Transverse colon (tissue), 4 donors: ENCODE results near the gene CCDC34. TPM values are rescaled to one million over a fixed set of nuclear protein-coding genes. Genes with fewer than 3 reads are reported as not detected.
A peak's percentile ranks its signal among the peaks of the same experiment; 100 is the strongest.

Source experiments
- DNase-seq: peaks from one replicate; pipeline ENCODE4 v3.0.0-alpha.2; 2019
- H3K27ac ChIP-seq, 4 donors: fragments of 200-600 bp; sonication (generic); 2 replicates each; pipeline ENCODE4 v1.5.1; 2016 to 2018; ENCODE audit warnings: inconsistent platforms in 4 of 4
- H3K27me3 ChIP-seq: fragments of 200-600 bp; sonication (generic); 2 replicates; pipeline ENCODE4 v1.5.1; 2017; ENCODE audit warnings: inconsistent platforms
- H3K36me3 ChIP-seq, 4 donors: fragments of 200-600 bp; sonication (generic); 2 replicates each; pipeline ENCODE4 v1.5.1; 2017 to 2019; ENCODE audit warnings: inconsistent platforms in 4 of 4
- H3K4me1 ChIP-seq, 4 donors: fragments of 200-600 bp; sonication (generic); 2 replicates each; pipeline ENCODE4 v1.5.1; 2017 to 2020; ENCODE audit warnings: inconsistent platforms in 4 of 4
- H3K4me3 ChIP-seq, 4 donors: fragments of 200-600 bp; sonication (generic); 1 replicate in 1 of 4; 2 replicates in 3 of 4; pipeline versions ENCODE4 v1.5.1 to v1.6.1; 2017 to 2019; ENCODE audit warnings: inconsistent platforms in 4 of 4
- H3K9me3 ChIP-seq, 2 donors: fragments of 200-600 bp; sonication (generic); 2 replicates each; pipeline ENCODE4 v1.5.1; 2017 to 2019; ENCODE audit warnings: inconsistent platforms in 2 of 2
- CTCF ChIP-seq, 5 experiments: fragments of 200-600 bp in 3 of 5; fragments of 450-650 bp in 2 of 5; sonication (generic) in 3 of 5; IDR thresholded peaks; 1 replicate in 2 of 5; 2 replicates in 3 of 5; pipeline ENCODE4 v1.5.1; 2016 to 2017; ENCODE audit warnings: antibody characterized with exemption in 5 of 5, inconsistent platforms in 3 of 5, mild to moderate bottlenecking in 2 of 5, moderate library complexity in 1 of 5
- EP300 ChIP-seq: sonication (generic); formaldehyde crosslinking; IDR thresholded peaks from one replicate; pipeline ENCODE4 v1.6.1; 2017; ENCODE audit warnings: antibody characterized with exemption, low read depth
- POLR2A ChIP-seq: fragments of 450-650 bp; IDR thresholded peaks from one replicate; pipeline ENCODE4 v1.6.1; 2016; ENCODE audit warnings: antibody characterized with exemption, mild to moderate bottlenecking, moderate library complexity
- POLR2AphosphoS5 ChIP-seq, 3 donors: sonication (generic); formaldehyde crosslinking; IDR thresholded peaks; one replicate each; pipeline ENCODE4 v1.6.1; 2016; ENCODE audit warnings: antibody characterized with exemption in 3 of 3
- WGBS, 2 donors: methylation state at CpG; one replicate each; pipeline ENCODE4 v1.1.5; 2018; ENCODE audit warnings: low coverage in 1 of 2; 5-methylcytosine and 5-hydroxymethylcytosine counted together
- in situ Hi-C, 4 donors: fragments of 200-750 bp; cut with MboI; loops; one replicate each; pipeline versions ENCODE4 v1.15.0 to v1.15.1; 2017; ENCODE audit warnings: low sequenced_read_pairs in 3 of 4, low pct_ligation_motif_present in 1 of 4, low pct_unique_long_range_greater_than_20kb in 1 of 4
- intact Hi-C: fragments of 100-400 bp; cut with DNase I; formaldehyde crosslinking; loops from one replicate; pipeline ENCODE4 v1.15.1; 2023; ENCODE audit warnings: low total_unique reads
- total RNA-seq, 4 donors: library from RNA; depleted of rRNA; stranded (reverse); fragments of >200 nt; gene quantifications; one replicate each; pipeline ENCODE4 v1.1.0, GENCODE V29; 2016

Gene CCDC34
- total RNA-seq, 4 donors from 2014 or later, result 0.40 to 6.8 (median 5.6) TPM; not detected in 1

- Histone ChIP-seq H3K27ac (peak overlapping the region; percentile 74 to 79 (median 79)), H3K4me3 (no peak overlapping the region), H3K9me3 (no peaks in the 10 kb centered on the region), H3K27me3 (no peaks in the 10 kb centered on the region), H3K4me1 (peaks cover 27 to 80% (median 51%) of the 10 kb centered on the region in 4 donors), H3K36me3 (no peaks in the 10 kb centered on the region)
- intact Hi-C loops (loop anchor here (2.0 kb wide), 1 partner anchor 26 kb away; no protein-coding TSS in a partner anchor), in situ Hi-C loops (no loop called here)
- TF ChIP-seq POLR2AphosphoS5 (IDR thresholded peaks at IDR 0.05), result peak in 1 of 3 donors; percentile 7
- TF ChIP-seq POLR2A, result no peak
- no peak for DNase-seq
- 50 to 57% methylated on average over 3 of the region's 3 CpGs for WGBS, 2 donors
These were observed 33.3 kb upstream of the CCDC34 start for GRCh38 chr11:27396259-27396839.

DNA sequence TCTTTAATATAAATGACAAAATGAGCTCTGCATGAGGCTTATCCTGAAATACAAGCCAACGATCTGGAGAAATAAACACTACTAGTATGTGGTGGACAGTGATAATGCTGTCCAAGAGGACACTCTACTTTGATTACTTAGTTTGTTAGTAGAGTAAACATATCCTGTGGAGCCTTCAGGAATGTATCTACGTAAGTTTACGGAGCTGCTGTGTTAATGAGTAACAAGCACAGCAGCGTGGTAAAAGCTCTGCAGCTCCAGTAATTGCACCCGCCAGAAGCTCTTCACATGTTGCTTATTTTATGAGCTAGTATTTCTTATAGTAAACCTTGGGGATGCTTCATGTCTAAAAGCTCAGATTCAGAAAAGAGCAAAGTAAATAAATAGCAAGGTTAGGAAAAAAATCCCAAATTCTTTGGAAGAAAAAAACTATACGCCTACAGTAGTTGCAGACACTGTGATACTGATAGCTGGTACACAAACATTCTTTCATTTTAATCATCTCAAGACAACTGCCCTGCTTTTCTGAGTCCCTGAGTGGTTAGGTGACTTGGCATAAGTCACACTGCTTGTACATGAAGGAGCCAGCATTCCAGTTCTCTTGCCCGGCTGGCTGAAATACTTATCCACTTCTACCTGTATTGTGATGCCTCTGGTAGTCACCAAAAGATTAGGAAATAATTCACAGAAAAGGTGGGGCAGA, 32.7 kb upstream of the CCDC34 start:
- intact Hi-C loops (loop anchor here (2.0 kb wide), 1 partner anchor 27 kb away; no protein-coding TSS in a partner anchor), in situ Hi-C loops (no loop called here)
- Histone ChIP-seq H3K27ac (peak overlapping the region; percentile 74 to 79 (median 79)), H3K4me3 (no peak overlapping the region), H3K9me3 (no peaks in the 10 kb centered on the region), H3K36me3 (no peaks in the 10 kb centered on the region), H3K27me3 (no peaks in the 10 kb centered on the region), H3K4me1 (peaks cover 27 to 82% (median 54%) of the 10 kb centered on the region in 4 donors)
- WGBS, 2 donors, result 38 to 55% methylated on average over 7 of the region's 7 CpGs
- TF ChIP-seq EP300 (no peak), POLR2AphosphoS5 (IDR thresholded peaks at IDR 0.05) (peak in 2 of 3 donors; percentile 69 to 70)
- peak; percentile 64 for DNase-seq

- Histone ChIP-seq H3K27me3 (no peaks in the 10 kb centered on the region), H3K27ac (peak overlapping the region; percentile 74 to 79 (median 79)), H3K36me3 (no peaks in the 10 kb centered on the region), H3K9me3 (no peaks in the 10 kb centered on the region), H3K4me3 (no peak overlapping the region), H3K4me1 (peaks cover 27 to 88% (median 61%) of the 10 kb centered on the region in 4 donors)
- WGBS, 2 donors, result 66% methylated on average over 4 of the region's 4 CpGs; no CpG with 5 or more reads in 1 of the 2 donors
- no peak for DNase-seq
- intact Hi-C loops (no loop called here), in situ Hi-C loops (no loop called here)
- TF ChIP-seq EP300 (no peak), POLR2AphosphoS5 (IDR thresholded peaks at IDR 0.05) (no peak), POLR2A (no peak), CTCF (IDR thresholded peaks at IDR 0.05) (no peak)
These were observed 31.8 kb upstream of the CCDC34 start for GRCh38 chr11:27394781-27395228.

GRCh38 chr11:27392278-27393114, 29.5 kb upstream of the CCDC34 start:
- Histone ChIP-seq H3K27ac (peak overlapping the region; percentile 29 to 61 (median 48)), H3K4me3 (no peak overlapping the region), H3K27me3 (no peaks in the 10 kb centered on the region), H3K9me3 (no peaks in the 10 kb centered on the region), H3K36me3 (no peaks in the 10 kb centered on the region), H3K4me1 (peaks cover 30 to 94% (median 54%) of the 10 kb centered on the region in 4 donors)
- no peak for TF ChIP-seq CTCF (IDR thresholded peaks at IDR 0.05)
- TF ChIP-seq EP300, result no peak
- TF ChIP-seq POLR2A, result no peak
- no peak for TF ChIP-seq POLR2AphosphoS5 (IDR thresholded peaks at IDR 0.05)
- in situ Hi-C loops (no loop called here), intact Hi-C loops (no loop called here)
- DNase-seq, result no peak
- 72 to 79% methylated on average over 4 of the region's 4 CpGs for WGBS, 2 donors
